Uterus (tissue), 4 donors: ENCODE measurements around the gene CCNH. TPM values are rescaled to one million over a fixed set of nuclear protein-coding genes. Genes with fewer than 3 reads are reported as not detected.

Source experiments
- DNase-seq, 2 donors: peaks; one replicate each; pipeline ENCODE4 v3.0.0-alpha.2; 2019 to 2020
- H3K27ac ChIP-seq, 2 donors: fragments of 200-600 bp; sonication (generic); 1 replicate in 1 of 2; 2 replicates in 1 of 2; pipeline ENCODE4 v1.5.1; 2016 to 2018
- H3K27me3 ChIP-seq, 2 donors: fragments of 200-600 bp; sonication (generic); one replicate each; pipeline ENCODE4 v1.5.1; 2018 to 2019; ENCODE audit warnings: control low read depth in 1 of 2
- H3K36me3 ChIP-seq, 2 donors: fragments of 200-600 bp; sonication (generic); one replicate each; pipeline ENCODE4 v1.5.1; 2019; ENCODE audit warnings: control low read depth in 1 of 2
- H3K4me1 ChIP-seq, 2 donors: fragments of 200-600 bp; sonication (generic); one replicate each; pipeline ENCODE4 v1.5.1; 2018 to 2019; ENCODE audit warnings: control low read depth in 1 of 2
- H3K4me3 ChIP-seq, 2 donors: fragments of 200-600 bp; sonication (generic); 1 replicate in 1 of 2; 2 replicates in 1 of 2; pipeline ENCODE4 v1.5.1; 2018 to 2019; ENCODE audit warnings: mild to moderate bottlenecking in 1 of 2
- H3K9me3 ChIP-seq, 2 donors: fragments of 200-600 bp; sonication (generic); one replicate each; pipeline ENCODE4 v1.5.1; 2019; ENCODE audit warnings: control low read depth in 1 of 2
- CTCF ChIP-seq, 4 experiments: fragments of 200-600 bp in 2 of 4; fragments of 450-650 bp in 2 of 4; sonication (generic) in 2 of 4; IDR thresholded peaks; one replicate each; pipeline ENCODE4 v1.5.1; 2016 to 2019; ENCODE audit warnings: antibody characterized with exemption in 4 of 4, mild to moderate bottlenecking in 2 of 4, moderate library complexity in 1 of 4
- POLR2A ChIP-seq, 2 donors: fragments of 450-650 bp; IDR thresholded peaks; one replicate each; pipeline ENCODE4 v1.6.1; 2016; ENCODE audit warnings: antibody characterized with exemption in 2 of 2, mild to moderate bottlenecking in 1 of 2, moderate library complexity in 1 of 2
- intact Hi-C: fragments of 100-400 bp; cut with DNase I; formaldehyde crosslinking; loops from one replicate; pipeline ENCODE4 v1.15.1; 2023; ENCODE audit warnings: low total_unique reads
- total RNA-seq, 4 donors: library from RNA; depleted of rRNA in 3 of 4; stranded (reverse); fragments of >200 nt in 3 of 4; gene quantifications; one replicate each; pipeline versions ENCODE4 v1.1.0 to v1.2.4, GENCODE V29; 2014 to 2023
- donor health status: DM: yes; HTN: yes; CAD: no.

Gene CCNH
- total RNA-seq, 4 donors from 2014 or later, result 25.4 to 96.2 (median 77.4) TPM

GRCh38 chr5:87438231-87438630 lies 25.5 kb upstream of the CCNH start:
- DNase-seq, result no peak
- Histone ChIP-seq H3K4me1 (no peaks in the 10 kb centered on the region), H3K9me3 (no peaks in the 10 kb centered on the region), H3K36me3 (no peaks in the 10 kb centered on the region), H3K27ac (no peak overlapping the region), H3K27me3 (no peaks in the 10 kb centered on the region), H3K4me3 (no peak overlapping the region)
- TF ChIP-seq CTCF (IDR thresholded peaks at IDR 0.05) (no peak), POLR2A (IDR thresholded peaks at IDR 0.05) (no peak)
- intact Hi-C loops, result no loop called here

- Histone ChIP-seq H3K4me3 (no peak overlapping the region), H3K9me3 (no peaks in the 10 kb centered on the region), H3K27me3 (no peaks in the 10 kb centered on the region), H3K36me3 (no peaks in the 10 kb centered on the region), H3K4me1 (no peaks in the 10 kb centered on the region), H3K27ac (no peak overlapping the region)
- TF ChIP-seq CTCF (IDR thresholded peaks at IDR 0.05), result no peak
- TF ChIP-seq POLR2A (IDR thresholded peaks at IDR 0.05), result no peak
- intact Hi-C loops, result no loop called here
- no peak for DNase-seq
Measured at GRCh38 chr5:87437724-87438123, 25.0 kb upstream of the CCNH start.

- H3K4me1 ChIP-seq, result no peaks in the 10 kb centered on the region
- H3K36me3 ChIP-seq, result no peaks in the 10 kb centered on the region
- intact Hi-C loops, result no loop called here
- no peak overlapping the region for H3K4me3 ChIP-seq
- H3K27me3 ChIP-seq, result no peaks in the 10 kb centered on the region
- H3K27ac ChIP-seq, result no peak overlapping the region
- TF ChIP-seq CTCF (IDR thresholded peaks at IDR 0.05), result no peak
- no peak for TF ChIP-seq POLR2A (IDR thresholded peaks at IDR 0.05)
- no peaks in the 10 kb centered on the region for H3K9me3 ChIP-seq
- DNase-seq, result no peak
Measured at GRCh38 chr5:87435144-87435694, 22.5 kb upstream of the CCNH start.

GRCh38 chr5:87434461-87434860 lies 21.7 kb upstream of the CCNH start:
- Histone ChIP-seq H3K27me3 (no peaks in the 10 kb centered on the region), H3K9me3 (no peaks in the 10 kb centered on the region), H3K4me1 (no peaks in the 10 kb centered on the region), H3K36me3 (no peaks in the 10 kb centered on the region), H3K4me3 (no peak overlapping the region), H3K27ac (no peak overlapping the region)
- DNase-seq, result no peak
- TF ChIP-seq POLR2A (IDR thresholded peaks at IDR 0.05) (no peak), CTCF (IDR thresholded peaks at IDR 0.05) (no peak)
- intact Hi-C loops, result no loop called here

GRCh38 chr5:87433945-87434344 lies 21.2 kb upstream of the CCNH start:
- TF ChIP-seq POLR2A (IDR thresholded peaks at IDR 0.05) (no peak), CTCF (IDR thresholded peaks at IDR 0.05) (no peak)
- Histone ChIP-seq H3K4me1 (no peaks in the 10 kb centered on the region), H3K27me3 (no peaks in the 10 kb centered on the region), H3K27ac (no peak overlapping the region), H3K4me3 (no peak overlapping the region), H3K36me3 (no peaks in the 10 kb centered on the region), H3K9me3 (no peaks in the 10 kb centered on the region)
- DNase-seq, result no peak
- intact Hi-C loops, result no loop called here
